Measurements from ENCODE around the gene TMEM223.

TMEM223 gene

GRCh38 chr11:62799486-62799885 lies 7.7 kb upstream of the TMEM223 start:
- no peak for DNase-seq

- no peak for DNase-seq
These were observed 4.5 kb upstream of the TMEM223 start for GRCh38 chr11:62796281-62796680.

GRCh38 chr11:62794201-62794775 lies 2.5 kb upstream of the TMEM223 start:
- DNase-seq: no peak

- DNase-seq: peak; percentile 23
These were observed 383 bp upstream of the TMEM223 start for GRCh38 chr11:62792202-62792575.

- no peak for DNase-seq
These were observed 2.2 kb downstream of the TMEM223 start for GRCh38 chr11:62789576-62789975.

- DNase-seq: no peak
These were observed 2.8 kb downstream of the TMEM223 start for GRCh38 chr11:62788991-62789390.

GRCh38 chr11:62787005-62787759 lies 4.6 kb downstream of the TMEM223 start, which contains the start of gene TMEM179B:
Gene TMEM179B (plus strand): TSS chr11:62787402. CDS start chr11:62787432, 30 bp downstream.
- DNase-seq: peak; percentile 99

- DNase-seq: peak; percentile 90
These were observed 5.3 kb downstream of the TMEM223 start for GRCh38 chr11:62786318-62787004.

GRCh38 chr11:62782753-62783152 lies 9.1 kb downstream of the TMEM223 start:
- no peak for DNase-seq

GRCh38 chr11:62778441-62778840 lies 13.4 kb downstream of the TMEM223 start:
- no peak for DNase-seq

- DNase-seq: no peak
These were observed 14.4 kb downstream of the TMEM223 start for GRCh38 chr11:62777389-62777788.

- no peak for DNase-seq
These were observed 16.2 kb downstream of the TMEM223 start for GRCh38 chr11:62775646-62776045.

GRCh38 chr11:62774407-62774806 lies 17.4 kb downstream of the TMEM223 start:
- DNase-seq: no peak

- peak; percentile 98 for DNase-seq
These were observed 20.4 kb downstream of the TMEM223 start, which contains the start of gene TAF6L for GRCh38 chr11:62771144-62772021. Gene TAF6L (plus strand): TSS chr11:62771396. CDS start chr11:62775784, 4,388 bp downstream.

GRCh38 chr11:62770778-62771143 lies 21.0 kb downstream of the TMEM223 start:
- DNase-seq: peak; percentile 38

- DNase-seq: peak; percentile 33
These were observed 31.0 kb downstream of the TMEM223 start for GRCh38 chr11:62760867-62761227.

GRCh38 chr11:62757846-62758788 lies 33.7 kb downstream of the TMEM223 start:
- no peak for DNase-seq

- no peak for DNase-seq
These were observed 36.7 kb downstream of the TMEM223 start for GRCh38 chr11:62755086-62755615.

GRCh38 chr11:62753736-62754603 lies 37.8 kb downstream of the TMEM223 start, which contains the start of gene ZBTB3:
Gene ZBTB3 (minus strand): TSS chr11:62754160. CDS start chr11:62753664, 496 bp downstream.
- peak; percentile 97 for DNase-seq

GRCh38 chr11:62752994-62753735 lies 38.6 kb downstream of the TMEM223 start:
- DNase-seq: no peak

Measured in stimulated activated CD4-positive, alpha-beta T cell treated with anti-CD3 and anti-CD28 coated beads, Interleukin-15, amount 100 ng/mL, for 24 hours (primary cell).